Keratinocyte (primary cell): ENCODE data around the gene MICU2. TPM values are rescaled to one million over a fixed set of nuclear protein-coding genes. Genes with fewer than 3 reads are reported as not detected.

Experiments used
- DNase-seq: peaks from one replicate; pipeline ENCODE4 v3.0.0-alpha.2; 2011; ENCODE audit warnings: low read depth, missing footprints, low spot score
- FAIRE-seq: peaks from 2 replicates; lab custom pipeline; 2011; peaks lifted over from hg19 to GRCh38; lab: Jason Lieb, UNC
- H2AFZ ChIP-seq: 2 replicates; pipeline ENCODE4 v1.6.0; 2012; ENCODE audit warnings: low read length, control low read depth, inconsistent platforms; ENCODE audit not compliant: control insufficient read depth
- H3K27ac ChIP-seq: 2 replicates; pipeline ENCODE4 v1.5.1; 2011; ENCODE audit warnings: low read length; ENCODE audit not compliant: control insufficient read depth, insufficient read depth
- H3K27me3 ChIP-seq: 3 replicates; pipeline ENCODE4 v1.6.0; 2011; ENCODE audit warnings: low read length; ENCODE audit not compliant: control insufficient read depth, insufficient read depth; ENCODE audit errors: extremely low read depth
- H3K36me3 ChIP-seq, 2 experiments: 2 replicates in 1 of 2; 3 replicates in 1 of 2; pipeline ENCODE4 v1.5.1; 2011; ENCODE audit warnings: low read length in 2 of 2, mild to moderate bottlenecking in 1 of 2; ENCODE audit not compliant: control insufficient read depth in 2 of 2, insufficient read depth in 2 of 2; ENCODE audit errors: extremely low read depth in 1 of 2
- H3K4me1 ChIP-seq: 3 replicates; pipeline ENCODE4 v1.5.1; 2011; ENCODE audit warnings: low read length; ENCODE audit not compliant: control insufficient read depth, insufficient read depth; ENCODE audit errors: extremely low read depth
- H3K4me2 ChIP-seq: 3 replicates; pipeline ENCODE4 v1.6.0; 2011; ENCODE audit warnings: low read depth, low read length; ENCODE audit not compliant: control insufficient read depth, insufficient read depth; ENCODE audit errors: extremely low read depth
- H3K4me3 ChIP-seq, 3 experiments: fragments of 200-600 bp in 1 of 3; sonication (generic) in 1 of 3; 2 replicates in 2 of 3; 3 replicates in 1 of 3; pipeline ENCODE4 v1.5.1; 2011 to 2016; ENCODE audit warnings: low read length in 3 of 3, mild to moderate bottlenecking in 3 of 3, control low read depth in 2 of 3, inconsistent platforms in 1 of 3, low read depth in 1 of 3, mixed read lengths in 1 of 3, mixed run types in 1 of 3, moderate library complexity in 1 of 3; ENCODE audit not compliant: control insufficient read depth in 2 of 3, insufficient read depth in 2 of 3; ENCODE audit errors: extremely low read depth in 1 of 3
- H3K79me2 ChIP-seq: 2 replicates; pipeline ENCODE4 v1.6.0; 2012; ENCODE audit warnings: low read length; ENCODE audit not compliant: control insufficient read depth, insufficient read depth
- H3K9ac ChIP-seq: 3 replicates; pipeline ENCODE4 v1.6.0; 2011; ENCODE audit warnings: low read length; ENCODE audit not compliant: control insufficient read depth, insufficient read depth; ENCODE audit errors: extremely low read depth
- H3K9me1 ChIP-seq: 3 replicates; pipeline ENCODE4 v1.6.0; 2011; ENCODE audit warnings: low read length; ENCODE audit not compliant: control insufficient read depth, insufficient read depth; ENCODE audit errors: extremely low read depth
- H3K9me3 ChIP-seq: 2 replicates; pipeline ENCODE4 v1.5.1; 2012; ENCODE audit warnings: low read depth, low read length; ENCODE audit not compliant: control insufficient read depth
- H4K20me1 ChIP-seq: 3 replicates; pipeline ENCODE4 v1.6.0; 2011; ENCODE audit warnings: low read length; ENCODE audit not compliant: control insufficient read depth, insufficient read depth; ENCODE audit errors: extremely low read depth
- CTCF ChIP-seq, 3 experiments: IDR thresholded peaks in 1 of 3; conservative IDR thresholded peaks in 1 of 3; optimal IDR thresholded peaks in 1 of 3; 2 replicates in 2 of 3; 3 replicates in 1 of 3; pipeline versions ENCODE3 to v1.5.1; 2011; ENCODE audit warnings: low read length in 3 of 3, mild to moderate bottlenecking in 3 of 3, moderate library complexity in 2 of 3, control low read depth in 1 of 3, inconsistent platforms in 1 of 3; ENCODE audit not compliant: insufficient read depth in 2 of 3; ENCODE audit errors: extremely low read depth in 1 of 3
- EZH2 ChIP-seq: IDR thresholded peaks from one replicate; pipeline ENCODE4 v1.6.1; 2012; ENCODE audit warnings: inconsistent platforms, mild to moderate bottlenecking, low read length, moderate library complexity
- dilution Hi-C: fragments of 300-500 bp; cut with MboI; formaldehyde crosslinking; loops from one replicate; pipeline ENCODE4 v1.7.0; 2020; ENCODE audit warnings: low sequenced_read_pairs; ENCODE audit not compliant: extremely low pct_ligation_motif_present
- polyA plus RNA-seq, 5 experiments: library from polyadenylated mRNA; depleted of rRNA in 3 of 5; stranded (reverse) in 3 of 5; stranded (forward) in 1 of 5; unstranded in 1 of 5; fragments of >200 nt; gene quantifications; 1 replicate in 1 of 5; 2 replicates in 3 of 5; 3 replicates in 1 of 5; pipeline versions ENCODE4 v1.2.1 to v1.2.3, GENCODE V29; 2011 to 2012; ENCODE audit warnings: missing spikeins in 2 of 5, low read depth in 1 of 5, low replicate concordance in 1 of 5

MICU2 gene
- polyA plus RNA-seq, 1 donor (not counting 4 experiments of a cell fraction or from before 2014, with no cell fraction given): 42.9 TPM

GRCh38 chr13:21541271-21541670 is 62.7 kb downstream of the MICU2 start:
- FAIRE-seq: no peak
- no peak overlapping the region for H3K4me2 ChIP-seq
- DNase-seq: no peak

GRCh38 chr13:21539687-21540086 is 64.3 kb downstream of the MICU2 start:
- peaks cover 0 to 1% of the 10 kb centered on the region in 2 experiments for H3K36me3 ChIP-seq
- H3K9me1 ChIP-seq: no peaks in the 10 kb centered on the region
- no peak overlapping the region for H3K4me3 ChIP-seq
- no peaks in the 10 kb centered on the region for H3K27me3 ChIP-seq
- FAIRE-seq (no peak), DNase-seq (no peak)
- TF ChIP-seq EZH2: no peak
- TF ChIP-seq CTCF (optimal IDR thresholded peaks at IDR 0.05 in 1 of 3, IDR thresholded peaks at IDR 0.05 in 1 of 3, conservative IDR thresholded peaks at IDR 0.05 in 1 of 3; ENCODE audit: extremely low read depth in 1 of 3, insufficient read depth in 2 of 3, low read length in 3 of 3): no peak
- H3K9me3 ChIP-seq: no peaks in the 10 kb centered on the region
- no peak overlapping the region for H3K27ac ChIP-seq
- H4K20me1 ChIP-seq: no peaks in the 10 kb centered on the region
- H3K4me1 ChIP-seq: peaks cover 6% of the 10 kb centered on the region
- no peak overlapping the region for H3K9ac ChIP-seq
- H3K4me2 ChIP-seq: no peak overlapping the region
- no peak overlapping the region for H2AFZ ChIP-seq
- dilution Hi-C loops: no loop called here
- no peaks in the 10 kb centered on the region for H3K79me2 ChIP-seq

More at GRCh38 chr13:21541271-21541670, 62.7 kb downstream of the MICU2 start:
- dilution Hi-C loops: no loop called here
- Histone ChIP-seq H3K9me3 (no peaks in the 10 kb centered on the region), H3K9ac (no peak overlapping the region), H3K36me3 (peaks cover 0 to 1% of the 10 kb centered on the region in 2 experiments), H3K27me3 (no peaks in the 10 kb centered on the region), H3K4me1 (peaks cover 6% of the 10 kb centered on the region), H3K27ac (no peak overlapping the region), H4K20me1 (no peaks in the 10 kb centered on the region), H3K79me2 (no peaks in the 10 kb centered on the region), H3K4me3 (no peak overlapping the region), H2AFZ (no peak overlapping the region), H3K9me1 (no peaks in the 10 kb centered on the region)
- TF ChIP-seq CTCF (optimal IDR thresholded peaks at IDR 0.05 in 1 of 3, IDR thresholded peaks at IDR 0.05 in 1 of 3, conservative IDR thresholded peaks at IDR 0.05 in 1 of 3; ENCODE audit: extremely low read depth in 1 of 3, insufficient read depth in 2 of 3, low read length in 3 of 3) (no peak), EZH2 (no peak)
